Fibroblast of skin of left quadriceps (primary cell): Measurements from ENCODE around the gene LRRK2.
"Not testable (repeated sequence)": the region's sequence is repeated elsewhere in the genome, so short reads cannot be mapped to it uniquely, and the experiment has no call there.

ENCODE experiments used
- DNase-seq, 2 experiments: peaks; one replicate each; pipeline ENCODE4 v3.0.0-alpha.2; 2013; ENCODE audit warnings: low read depth in 2 of 2

The LRRK2 gene

GRCh38 chr12:40314927-40315326 is 90.1 kb downstream of the LRRK2 start:
- no peak for DNase-seq

- DNase-seq = no peak
Measured at GRCh38 chr12:40315375-40315774, 90.6 kb downstream of the LRRK2 start.

DNA sequence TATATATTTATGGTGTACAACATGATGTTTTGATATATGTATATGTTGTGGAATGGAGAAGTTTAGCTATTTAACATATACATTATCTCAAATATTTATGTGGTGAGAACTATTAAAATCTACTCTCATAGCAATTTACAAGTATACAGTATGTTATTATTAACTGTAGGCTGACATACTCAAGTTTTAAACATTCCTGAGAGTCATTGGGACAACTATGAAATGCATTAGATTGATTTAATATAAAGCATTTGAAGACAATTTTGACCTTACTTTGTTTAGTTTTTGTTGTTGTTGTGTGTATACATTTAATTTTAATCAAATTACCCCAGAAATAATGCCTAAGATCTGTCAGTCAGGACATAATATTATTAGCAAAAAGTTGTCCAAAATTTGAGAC is 99.5 kb downstream of the LRRK2 start:
- DNase-seq = no peak

- DNase-seq = no peak
Measured at GRCh38 chr12:40325349-40325960, 100.7 kb downstream of the LRRK2 start.

GRCh38 chr12:40327535-40327934 is 102.7 kb downstream of the LRRK2 start:
- no peak for DNase-seq

DNA sequence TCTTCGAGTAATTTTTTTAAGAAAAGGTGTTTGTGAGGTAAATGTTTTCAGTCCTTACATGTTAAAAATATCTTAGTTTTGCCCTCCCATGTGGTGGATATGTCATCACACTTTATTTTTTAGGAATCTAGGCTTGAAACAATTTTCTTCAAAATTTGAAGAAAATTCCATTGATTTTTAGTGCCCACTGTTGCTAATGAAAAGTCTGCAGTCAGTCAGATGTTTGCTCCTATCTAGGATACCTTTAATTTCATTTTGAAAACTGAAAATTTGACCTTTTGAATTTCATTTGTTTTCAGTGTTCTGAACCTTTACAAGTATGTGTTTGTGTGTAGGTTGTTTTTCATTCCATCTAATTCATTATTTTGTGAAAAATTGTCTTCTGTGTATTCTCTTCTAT is 105.4 kb downstream of the LRRK2 start:
- no peak for DNase-seq

- DNase-seq = no peak
Measured at GRCh38 chr12:40331886-40332285, 107.1 kb downstream of the LRRK2 start.

DNA sequence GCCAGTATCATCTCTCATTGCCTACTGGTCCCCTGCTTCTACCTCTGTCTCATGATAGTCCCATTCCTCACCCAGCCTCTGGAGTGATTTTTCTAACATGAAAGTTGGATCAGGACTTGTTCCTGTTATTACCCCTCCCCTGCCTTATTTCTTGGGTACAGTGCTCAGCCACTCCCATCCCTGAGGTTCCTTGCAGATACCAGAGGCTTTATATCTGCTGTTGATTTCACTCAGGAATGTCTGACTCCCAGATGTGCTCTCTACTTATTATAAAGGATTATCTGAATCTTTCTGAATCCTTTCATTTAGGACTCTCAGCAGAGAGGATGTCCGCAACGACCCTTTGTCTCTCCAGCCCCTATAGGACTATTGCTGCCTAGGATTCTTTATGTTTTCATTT is 111.2 kb downstream of the LRRK2 start:
- DNase-seq = no peak

- no peak for DNase-seq
Measured at GRCh38 chr12:40336573-40337199, 111.9 kb downstream of the LRRK2 start.

DNA sequence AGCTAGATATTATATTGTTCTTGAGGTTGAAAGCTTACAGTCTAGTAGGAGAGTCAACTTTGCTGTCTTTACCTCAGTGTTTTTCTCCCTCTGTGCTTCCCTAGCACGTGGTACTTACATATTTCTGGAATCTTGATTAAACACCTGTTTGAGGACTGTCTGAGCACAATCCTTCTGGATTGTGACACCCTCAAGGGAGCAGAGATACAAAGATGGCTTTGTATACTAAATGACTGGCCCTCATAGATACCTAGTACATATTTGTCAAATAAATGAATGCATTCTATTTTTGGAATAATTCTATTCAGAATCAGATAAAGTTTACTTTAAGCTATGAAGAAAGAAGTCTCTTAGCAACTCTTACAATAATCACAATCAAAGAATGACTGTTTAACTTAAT is 113.3 kb downstream of the LRRK2 start:
- DNase-seq = no peak

GRCh38 chr12:40338621-40339020 is 113.8 kb downstream of the LRRK2 start:
- no peak for DNase-seq

DNA sequence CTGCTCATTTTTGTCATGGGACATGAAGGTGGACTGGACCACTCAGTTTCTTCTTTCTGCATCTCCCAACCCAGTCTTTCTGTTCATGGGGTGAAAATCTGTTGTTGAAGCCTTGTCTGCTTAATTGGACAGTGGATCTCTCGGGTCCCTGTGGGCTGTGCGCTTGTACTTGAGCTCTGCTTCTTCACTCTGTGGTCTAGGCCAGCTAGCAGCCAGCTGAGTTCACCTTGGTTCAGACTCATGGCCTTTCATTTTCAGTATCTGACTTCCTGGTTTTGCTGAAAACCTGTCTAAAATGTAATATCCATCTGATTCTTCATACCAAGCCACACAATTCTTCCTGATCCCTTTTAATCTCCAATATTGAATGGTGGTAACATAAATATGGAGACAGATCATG is 117.2 kb downstream of the LRRK2 start:
- no peak for DNase-seq

- no peak for DNase-seq
Measured at GRCh38 chr12:40343124-40343523, 118.3 kb downstream of the LRRK2 start.

DNA sequence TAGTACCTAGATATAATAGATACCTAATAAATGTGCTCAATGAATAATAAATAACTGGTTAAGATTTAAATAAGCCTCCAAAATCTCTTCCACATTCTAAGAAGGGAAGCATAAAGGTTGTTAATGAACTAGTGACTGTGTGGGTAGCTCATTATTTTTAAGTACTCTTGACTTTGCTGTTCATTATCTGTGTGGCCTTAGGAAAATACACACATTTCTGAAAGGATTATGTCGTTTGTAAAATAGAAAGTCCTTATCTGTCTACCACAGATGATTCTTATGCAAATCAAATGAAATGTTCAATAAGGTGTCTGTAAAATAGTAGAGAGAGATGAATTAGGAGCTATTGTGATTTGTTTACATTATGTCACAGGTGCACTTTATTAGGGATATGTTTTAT is 119.5 kb downstream of the LRRK2 start:
- no peak for DNase-seq

DNA sequence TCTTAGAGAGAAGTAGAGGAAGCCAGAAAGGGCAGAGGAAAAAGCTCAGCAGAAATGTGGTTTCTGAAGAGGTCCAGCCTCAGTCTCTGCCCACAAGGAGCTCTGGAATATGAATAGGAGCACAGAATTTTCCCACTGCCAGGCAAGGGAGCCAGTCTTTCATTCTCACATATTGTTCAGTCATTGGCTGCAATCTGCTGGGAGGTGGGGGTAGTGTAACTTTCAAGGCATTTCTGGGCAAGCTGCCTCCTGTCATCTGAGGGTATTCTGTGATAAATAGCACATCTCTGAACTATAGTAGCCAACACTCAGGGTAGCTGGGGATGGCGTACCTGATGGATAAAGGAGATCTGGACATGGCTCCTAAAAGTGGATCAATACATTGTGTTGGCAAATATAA is 127.2 kb downstream of the LRRK2 start:
- no peak for DNase-seq

DNA sequence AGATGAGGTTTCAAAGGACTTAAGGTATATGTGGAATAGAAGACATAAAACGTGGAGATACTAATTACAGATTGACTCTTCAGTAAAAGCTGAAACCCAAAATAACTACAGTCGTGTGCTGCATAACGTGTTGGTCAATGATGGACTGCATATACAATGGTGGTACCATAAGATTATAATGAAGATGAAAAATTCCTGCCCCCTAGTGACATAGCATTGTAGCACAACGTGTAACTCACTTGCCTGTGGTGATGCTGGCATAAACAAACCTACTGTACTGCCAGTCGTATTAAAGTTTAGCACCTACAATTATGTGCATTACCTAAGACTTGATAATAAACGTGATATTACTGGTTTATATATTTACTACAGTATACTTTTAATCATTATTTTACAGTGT is 150.3 kb downstream of the LRRK2 start:
- no peak for DNase-seq

DNA sequence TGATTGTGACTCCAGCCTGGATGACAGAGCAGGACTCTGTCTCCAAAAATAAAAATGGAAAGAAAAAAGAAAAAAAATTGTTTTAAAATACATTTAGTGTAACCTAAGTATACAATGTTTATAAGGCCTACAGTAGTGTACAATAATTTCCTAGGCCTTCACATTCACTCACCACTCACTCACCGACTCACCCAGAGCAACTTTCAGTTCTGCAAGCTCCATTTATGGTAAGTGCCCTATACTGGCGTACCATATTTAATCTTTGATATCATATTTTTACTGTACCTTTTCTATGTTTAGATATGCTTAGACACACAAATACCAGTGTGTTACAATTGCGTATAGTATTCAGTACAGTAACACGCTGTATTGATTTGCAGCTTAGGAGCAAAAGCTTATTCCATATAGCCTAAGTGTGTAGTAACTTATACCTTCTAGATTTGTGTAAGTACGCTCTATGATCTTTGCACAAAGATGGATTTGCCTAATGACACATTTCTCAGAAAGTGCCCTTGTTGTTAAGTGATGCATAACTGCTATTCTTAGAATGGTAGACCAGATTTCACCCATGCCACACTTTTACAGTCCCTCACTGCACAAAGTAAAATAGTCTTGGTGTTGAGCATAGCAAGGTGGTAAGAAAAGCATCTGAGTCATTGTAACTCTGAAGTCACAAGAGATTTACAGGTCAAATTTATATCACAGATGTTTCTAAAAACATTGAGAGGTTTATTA is 151.9 kb downstream of the LRRK2 start:
- no peak for DNase-seq

DNA sequence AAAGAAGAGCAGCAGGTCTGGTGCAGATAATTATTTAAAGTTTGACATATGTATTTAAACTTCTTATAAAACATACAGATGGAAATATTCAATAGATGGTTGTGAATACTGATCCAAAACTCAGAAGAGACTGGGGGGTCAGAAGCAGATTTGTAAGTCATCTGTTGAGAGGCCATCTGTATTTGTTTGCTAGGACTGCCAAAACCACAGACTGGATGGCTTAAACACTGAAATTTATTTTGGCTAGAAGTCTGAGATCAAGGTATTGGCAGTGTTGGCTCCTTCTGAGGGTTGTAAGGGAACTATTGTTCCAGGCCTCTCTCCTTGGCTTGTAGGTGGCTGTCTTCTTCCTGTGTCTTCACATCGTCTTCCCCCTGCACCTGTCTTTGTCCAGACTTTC is 153.9 kb downstream of the LRRK2 start:
- DNase-seq = no peak

GRCh38 chr12:40382217-40382616 is 157.4 kb downstream of the LRRK2 start:
- no peak for DNase-seq

DNA sequence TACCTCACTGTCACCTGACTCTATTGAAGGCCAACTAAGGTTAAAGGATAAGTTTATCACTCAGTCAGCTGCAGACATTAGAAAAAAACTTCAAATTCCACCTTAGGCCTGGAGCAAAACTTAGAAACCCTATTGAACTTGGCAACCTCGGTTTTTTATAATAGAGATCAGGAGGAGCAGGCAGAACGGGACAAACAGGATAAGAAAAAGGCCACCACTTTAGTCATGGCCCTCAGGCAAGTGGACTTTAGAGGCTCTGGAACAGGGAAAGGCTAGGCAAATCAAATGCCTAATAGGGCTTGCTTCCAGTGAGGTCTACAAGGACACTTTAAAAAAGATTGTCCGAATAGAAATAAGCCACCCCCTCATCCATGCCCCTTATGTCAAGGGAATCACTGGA is 162.5 kb downstream of the LRRK2 start:
- not testable (repeated sequence) for DNase-seq

DNA sequence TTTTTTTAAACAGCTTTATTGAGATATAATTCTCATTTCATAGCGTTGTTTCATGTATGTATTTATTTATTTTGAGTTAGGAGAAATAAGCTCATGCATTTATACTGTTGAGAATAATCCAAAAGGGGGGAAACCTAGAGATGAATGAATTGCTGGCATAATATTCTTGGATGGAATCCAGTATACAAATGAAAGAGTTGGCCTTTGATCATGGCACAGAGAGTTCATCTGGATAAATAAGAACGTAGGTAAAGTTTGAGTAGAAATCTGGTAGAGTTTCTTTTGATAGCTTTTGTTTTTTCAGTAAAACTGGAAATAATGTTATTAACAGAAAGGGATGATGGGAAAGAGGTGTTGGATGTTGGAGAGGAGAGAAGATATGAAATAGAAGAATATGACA is 166.2 kb downstream of the LRRK2 start:
- DNase-seq = no peak

DNA sequence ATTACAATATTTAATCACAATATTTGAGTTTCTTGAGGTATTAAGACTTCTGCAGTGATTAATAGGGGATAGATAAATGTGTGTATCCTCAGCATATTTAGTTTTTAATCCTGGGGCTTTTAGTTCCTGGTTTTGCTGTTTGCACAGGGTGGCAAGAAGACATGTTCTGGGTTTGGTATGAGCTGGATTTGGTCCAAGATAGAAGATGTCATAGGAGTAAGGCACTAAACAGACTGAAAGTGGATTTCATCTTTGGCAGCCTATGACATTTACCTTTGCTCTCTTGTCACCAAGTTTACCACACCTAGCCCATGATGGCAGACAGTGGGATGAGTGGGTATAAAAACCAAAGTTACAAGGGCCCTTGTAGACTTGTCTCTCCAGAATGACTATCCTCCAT is 168.2 kb downstream of the LRRK2 start:
- DNase-seq = no peak

- DNase-seq = no peak
Measured at GRCh38 chr12:40399656-40400055, 174.9 kb downstream of the LRRK2 start.
